CD4-positive, alpha-beta T cell (primary cell): ENCODE data around the gene RNF220. TPM values are rescaled to one million over a fixed set of nuclear protein-coding genes. Genes with fewer than 3 reads are reported as not detected.

Source experiments
- ATAC-seq: fragments of 200-7000 bp; cut with Tn5 transposase; one replicate; pipeline ENCODE4 v1.10.0; 2022; ENCODE audit warnings: mild to moderate bottlenecking; ENCODE audit not compliant: poor library complexity
- CTCF ChIA-PET: fragments of 350-600 bp; sonication (Branson Sonifier 250); formaldehyde crosslinking; loops from one replicate; lab custom pipeline; 2021; ENCODE audit warnings: antibody characterized with exemption, inconsistent platforms; lab: Charles Lee
- POLR2A ChIA-PET: fragments of 350-600 bp; sonication (Branson Sonifier 250); formaldehyde crosslinking; loops from one replicate; lab custom pipeline; 2021; ENCODE audit warnings: antibody characterized with exemption, inconsistent platforms; lab: Charles Lee
- DNase-seq, 14 experiments: peaks; one replicate each; pipeline ENCODE4 v3.0.0-alpha.2; 2013 to 2020; ENCODE audit warnings: mixed read lengths in 2 of 14
- H3K27ac ChIP-seq, 2 donors: one replicate each; pipeline versions ENCODE4 v1.5.1 to v1.7.0; 2013; ENCODE audit warnings: low read length in 2 of 2, low read depth in 1 of 2, mild to moderate bottlenecking in 1 of 2
- H3K27me3 ChIP-seq, 2 experiments: 1 replicate in 1 of 2; 2 replicates in 1 of 2; pipeline versions ENCODE4 v1.6.1 to v1.7.0; 2013; ENCODE audit warnings: low read length in 2 of 2, control low read depth in 1 of 2, mild to moderate bottlenecking in 1 of 2, moderate library complexity in 1 of 2; ENCODE audit not compliant: insufficient read depth in 2 of 2, control insufficient read depth in 1 of 2
- H3K36me3 ChIP-seq: one replicate; pipeline ENCODE4 v1.6.1; 2013; ENCODE audit warnings: low read length, control low read depth; ENCODE audit not compliant: insufficient read depth
- H3K4me1 ChIP-seq: one replicate; pipeline ENCODE4 v1.6.1; 2013; ENCODE audit warnings: low read length, control low read depth; ENCODE audit not compliant: insufficient read depth
- H3K4me3 ChIP-seq: one replicate; pipeline ENCODE4 v1.5.1; 2013; ENCODE audit warnings: mild to moderate bottlenecking, low read length, moderate library complexity
- H3K9me3 ChIP-seq, 2 experiments: 1 replicate in 1 of 2; 2 replicates in 1 of 2; pipeline versions ENCODE4 v1.6.1 to v1.7.0; 2013; ENCODE audit warnings: low read length in 2 of 2, mild to moderate bottlenecking in 2 of 2, control low read depth in 1 of 2, moderate library complexity in 1 of 2; ENCODE audit not compliant: control insufficient read depth in 1 of 2, insufficient read depth in 1 of 2
- H3K27ac Mint-ChIP-seq: one replicate; pipeline ENCODE4 v1.8.0; 2020; ENCODE audit warnings: mixed read lengths
- H3K27me3 Mint-ChIP-seq: one replicate; pipeline ENCODE4 v1.8.0; 2021; ENCODE audit warnings: mixed read lengths
- H3K36me3 Mint-ChIP-seq: one replicate; pipeline ENCODE4 v1.8.0; 2021; ENCODE audit warnings: low read depth, mixed read lengths
- H3K4me1 Mint-ChIP-seq: one replicate; pipeline ENCODE4 v1.8.0; 2021; ENCODE audit warnings: low read depth, mixed read lengths
- H3K4me3 Mint-ChIP-seq: one replicate; pipeline ENCODE4 v1.8.0; 2020; ENCODE audit warnings: mild to moderate bottlenecking, mixed read lengths
- H3K9me3 Mint-ChIP-seq: one replicate; pipeline ENCODE4 v1.8.0; 2020; ENCODE audit warnings: mixed read lengths
- intact Hi-C, 2 experiments: fragments of 100-400 bp; cut with DNase I in 1 of 2; cut with micrococcal nuclease in 1 of 2; formaldehyde crosslinking; loops; one replicate each; pipeline versions ENCODE4 v1.15.1 to v1.9.0; 2023 to 2025; cut with DNase I, micrococcal nuclease
- total RNA-seq, 174 experiments: library from RNA in 2 of 174; stranded (reverse) in 2 of 174; gene quantifications; one replicate each; pipeline ENCODE4 v1.2.3 and lab custom pipeline; 2021 to 2026
- TF ChIP-seq, protein P1 (sequence below): fragments of 200-600 bp; IDR thresholded peaks from one replicate; pipeline ENCODE4 v1.8.0; 2022; ENCODE audit warnings: antibody characterized with exemption, mild to moderate bottlenecking

The RNF220 gene
- total RNA-seq, 2 experiments from 2014 or later: 76.0 to 77.9 TPM

DNA sequence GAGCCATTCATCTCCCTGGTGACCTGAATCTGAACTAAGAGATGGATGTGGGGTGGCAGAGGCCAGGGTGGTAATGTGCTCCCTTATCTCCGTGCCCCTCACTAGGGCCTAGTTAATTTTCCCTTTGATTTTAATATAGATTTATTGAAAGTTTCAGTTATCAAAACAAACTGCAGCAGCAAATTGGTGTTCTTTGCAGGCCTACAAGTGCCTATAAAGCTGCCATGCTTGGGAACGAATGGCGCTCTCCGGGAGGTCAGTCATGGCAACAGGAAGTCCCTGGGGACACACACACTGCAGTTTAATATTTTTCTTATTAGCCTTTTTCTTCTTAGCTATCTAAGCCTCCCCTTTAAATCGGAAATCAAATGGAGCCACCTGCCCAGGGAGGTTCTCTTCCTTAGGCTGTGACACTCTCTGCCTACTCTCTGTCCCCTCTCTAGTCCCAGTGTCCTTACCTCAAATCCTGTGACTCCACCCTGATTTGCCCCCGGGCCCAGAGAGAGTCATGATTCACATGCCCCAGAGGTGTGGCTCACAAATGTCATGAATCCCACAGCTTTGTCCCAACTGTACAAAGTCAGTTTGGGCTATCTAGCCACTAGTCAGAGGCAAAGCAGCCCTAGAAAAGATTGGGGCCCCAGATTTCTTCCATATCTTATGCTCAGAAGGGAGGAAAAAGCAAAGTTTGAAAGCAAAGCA, 45.7 kb upstream of the RNF220 start:
- Histone ChIP-seq H3K4me3 (no peak overlapping the region), H3K27me3 (no peaks in the 10 kb centered on the region), H3K36me3 (no peaks in the 10 kb centered on the region), H3K27ac (no peak overlapping the region), H3K9me3 (no peaks in the 10 kb centered on the region), H3K4me1 (peaks cover 12% of the 10 kb centered on the region)
- ATAC-seq: no peak
- intact Hi-C loops: loop anchor here in 1 of 2 experiments (10.0 kb wide), 5 partner anchors 315 to 1835 kb away; partner anchors contain the start of genes ARMH1, ATP6V0B, B4GALT2 and CFAP57
- ChIA-PET CTCF (no interaction called here), POLR2A (interaction anchor here (0.7 kb wide), 1 partner anchor 25 kb away, joined by 3 read pairs; no protein-coding TSS in a partner anchor)
- no peak overlapping the region for H3K4me3 Mint-ChIP-seq
- TF ChIP-seq, protein P1, sequence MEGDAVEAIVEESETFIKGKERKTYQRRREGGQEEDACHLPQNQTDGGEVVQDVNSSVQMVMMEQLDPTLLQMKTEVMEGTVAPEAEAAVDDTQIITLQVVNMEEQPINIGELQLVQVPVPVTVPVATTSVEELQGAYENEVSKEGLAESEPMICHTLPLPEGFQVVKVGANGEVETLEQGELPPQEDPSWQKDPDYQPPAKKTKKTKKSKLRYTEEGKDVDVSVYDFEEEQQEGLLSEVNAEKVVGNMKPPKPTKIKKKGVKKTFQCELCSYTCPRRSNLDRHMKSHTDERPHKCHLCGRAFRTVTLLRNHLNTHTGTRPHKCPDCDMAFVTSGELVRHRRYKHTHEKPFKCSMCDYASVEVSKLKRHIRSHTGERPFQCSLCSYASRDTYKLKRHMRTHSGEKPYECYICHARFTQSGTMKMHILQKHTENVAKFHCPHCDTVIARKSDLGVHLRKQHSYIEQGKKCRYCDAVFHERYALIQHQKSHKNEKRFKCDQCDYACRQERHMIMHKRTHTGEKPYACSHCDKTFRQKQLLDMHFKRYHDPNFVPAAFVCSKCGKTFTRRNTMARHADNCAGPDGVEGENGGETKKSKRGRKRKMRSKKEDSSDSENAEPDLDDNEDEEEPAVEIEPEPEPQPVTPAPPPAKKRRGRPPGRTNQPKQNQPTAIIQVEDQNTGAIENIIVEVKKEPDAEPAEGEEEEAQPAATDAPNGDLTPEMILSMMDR: no peak
- H3K4me1 Mint-ChIP-seq: peaks cover 13% of the 10 kb centered on the region
- H3K27me3 Mint-ChIP-seq: no peaks in the 10 kb centered on the region
- no peaks in the 10 kb centered on the region for H3K9me3 Mint-ChIP-seq
- H3K27ac Mint-ChIP-seq: no peak overlapping the region
- H3K36me3 Mint-ChIP-seq: no peaks in the 10 kb centered on the region
- DNase-seq: no peak

DNA sequence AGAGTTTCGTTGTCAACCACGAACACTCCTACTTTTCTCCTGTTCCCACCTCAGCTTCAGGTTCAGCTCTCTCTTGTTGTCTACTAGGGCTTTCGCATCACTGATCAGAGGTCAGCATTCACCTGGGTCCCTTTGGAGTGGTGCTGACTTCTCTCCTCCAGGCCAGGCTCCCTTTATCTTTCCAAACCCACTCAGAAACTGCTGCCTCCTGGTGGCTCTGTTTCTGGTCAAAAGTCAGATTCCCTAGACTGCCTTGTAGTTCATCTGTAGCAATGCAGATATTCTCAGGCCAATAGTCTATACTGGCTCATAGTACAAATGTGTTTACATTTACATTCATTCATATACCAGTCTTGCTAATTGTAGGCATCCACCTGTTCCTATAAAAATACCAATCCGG, 43.6 kb upstream of the RNF220 start:
- Mint-ChIP-seq H3K4me1 (no peaks in the 10 kb centered on the region), H3K27ac (no peak overlapping the region), H3K36me3 (no peaks in the 10 kb centered on the region), H3K9me3 (no peaks in the 10 kb centered on the region), H3K4me3 (no peak overlapping the region), H3K27me3 (no peaks in the 10 kb centered on the region)
- TF ChIP-seq, protein P1: no peak
- CTCF ChIA-PET: no interaction called here
- Histone ChIP-seq H3K36me3 (no peaks in the 10 kb centered on the region), H3K4me3 (no peak overlapping the region), H3K4me1 (no peaks in the 10 kb centered on the region), H3K9me3 (no peaks in the 10 kb centered on the region), H3K27ac (no peak overlapping the region), H3K27me3 (no peaks in the 10 kb centered on the region)
- DNase-seq: no peak
- intact Hi-C loops: no loop called here
- POLR2A ChIA-PET: no interaction called here
- ATAC-seq: no peak

DNA sequence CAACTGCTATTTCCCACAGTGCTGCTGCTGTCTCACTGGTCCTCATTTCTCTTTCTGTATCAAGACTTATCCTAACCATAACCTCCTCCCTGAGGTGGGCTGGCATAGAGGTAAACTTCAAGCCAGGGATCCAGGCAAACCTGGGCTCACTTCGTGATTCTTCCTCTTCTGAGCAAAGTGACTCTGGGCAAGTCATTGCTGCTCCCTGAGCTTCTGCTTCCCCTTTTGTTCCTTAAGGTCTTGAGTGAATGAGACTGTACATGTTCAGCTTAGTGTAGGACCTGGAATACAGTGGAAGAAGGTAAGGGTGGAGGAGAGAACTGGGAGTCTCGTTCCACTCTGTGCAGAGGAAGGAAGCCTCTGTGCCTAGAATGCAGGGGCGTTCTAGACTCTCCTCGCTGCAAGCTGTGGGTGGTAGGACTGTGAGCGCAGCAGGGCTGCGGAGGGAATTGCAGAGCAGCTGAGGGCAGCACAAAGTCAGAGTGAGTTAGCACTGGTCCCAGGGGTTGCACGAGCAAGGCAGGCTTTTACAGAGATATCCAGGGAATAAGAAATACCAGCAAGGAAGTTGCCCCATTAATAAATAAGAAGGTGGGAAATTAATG, 38.6 kb upstream of the RNF220 start:
- H3K27ac ChIP-seq: no peak overlapping the region
- Mint-ChIP-seq H3K4me3 (no peak overlapping the region), H3K9me3 (no peaks in the 10 kb centered on the region), H3K36me3 (no peaks in the 10 kb centered on the region), H3K4me1 (no peaks in the 10 kb centered on the region), H3K27me3 (no peaks in the 10 kb centered on the region), H3K27ac (no peak overlapping the region)
- POLR2A ChIA-PET: no interaction called here
- no peaks in the 10 kb centered on the region for H3K4me1 ChIP-seq
- no peaks in the 10 kb centered on the region for H3K9me3 ChIP-seq
- ATAC-seq (no peak), DNase-seq (no peak)
- no peaks in the 10 kb centered on the region for H3K36me3 ChIP-seq
- TF ChIP-seq, protein P1: no peak
- H3K4me3 ChIP-seq: no peak overlapping the region
- H3K27me3 ChIP-seq: no peaks in the 10 kb centered on the region
- intact Hi-C loops: no loop called here
- CTCF ChIA-PET: no interaction called here
